K562 (cell line): Measurements from ENCODE around the gene PTOV1. TPM values are rescaled to one million over a fixed set of nuclear protein-coding genes. Genes with fewer than 3 reads are reported as not detected.

Source experiments
- ATAC-seq: fragments of 200-7000 bp; cut with Tn5 transposase; 3 replicates; pipeline ENCODE4 v1.9.1; 2020; ENCODE audit warnings: moderate library complexity
- Bru-seq: library from RNA; stranded (reverse); fragments of 400-500 nt; gene quantifications from one replicate; lab custom pipeline; 2021; lab: Mats Ljungman, UMichigan
- BruChase-seq, 2 experiments: library from RNA; stranded (reverse); fragments of 400-500 nt; gene quantifications; one replicate each; lab custom pipeline; 2021; lab: Mats Ljungman, UMichigan
- BruUV-seq: library from RNA; stranded (reverse); fragments of 400-500 nt; replicated peaks from 2 replicates; lab custom pipeline; 2021; lab: Mats Ljungman, UMichigan
- CTCF ChIA-PET: fragments of 300-600 bp; formaldehyde crosslinking; extraction: SDS; loops from one replicate; lab custom pipeline; 2021; ENCODE audit warnings: low intra/inter-chr PET ratio; lab: Yijun Ruan, JAX
- POLR2A ChIA-PET: fragments of 300-600, 350-650 bp; sonication (Branson Sonifier 250); formaldehyde crosslinking; extraction: SDS; loops from one replicate; lab custom pipeline; 2021; ENCODE audit warnings: antibody characterized with exemption, inconsistent platforms; lab: Yijun Ruan, JAX
- DNase-seq, 4 experiments: peaks; one replicate each; pipeline versions ENCODE4 v3.0.0 to v3.0.0-alpha.2; 2011 to 2018; ENCODE audit warnings: low spot score in 3 of 4, mixed read lengths in 3 of 4; ENCODE audit errors: extremely low read depth in 1 of 4
- FAIRE-seq: peaks from 2 replicates; lab custom pipeline; 2011; peaks lifted over from hg19 to GRCh38; lab: Jason Lieb, UNC
- H2AFZ ChIP-seq: 2 replicates; pipeline ENCODE4 v1.6.0; 2011; ENCODE audit warnings: low read depth, low read length, control low read depth, inconsistent platforms
- H3K27ac ChIP-seq: fragments of 200-600 bp; 3 replicates; pipeline ENCODE4 v1.8.0; 2011; ENCODE audit warnings: low read depth, mild to moderate bottlenecking, control low read depth, inconsistent platforms, low read length, moderate library complexity, mixed read lengths; ENCODE audit errors: extremely low read depth
- H3K27me3 ChIP-seq, 2 experiments: fragments of 300-600 bp in 1 of 2; 2 replicates in 1 of 2; 3 replicates in 1 of 2; pipeline versions ENCODE4 v1.6.0 to v1.8.0; 2011; ENCODE audit warnings: inconsistent platforms in 2 of 2, low read length in 2 of 2, mild to moderate bottlenecking in 1 of 2, mixed read lengths in 1 of 2, moderate library complexity in 1 of 2; ENCODE audit not compliant: control insufficient read depth in 2 of 2, insufficient read depth in 2 of 2
- H3K36me3 ChIP-seq: fragments of 300-600 bp; 3 replicates; pipeline ENCODE4 v1.8.0; 2011; ENCODE audit warnings: mild to moderate bottlenecking, low read length, inconsistent platforms; ENCODE audit not compliant: control insufficient read depth, insufficient read depth
- H3K4me1 ChIP-seq, 2 experiments: fragments of 200-600 bp in 1 of 2; replicated peaks in 1 of 2; 2 replicates in 1 of 2; 3 replicates in 1 of 2; pipeline versions ENCODE4 v1.5.1 to v1.8.0; 2011; ENCODE audit warnings: inconsistent platforms in 2 of 2, low read length in 2 of 2, mild to moderate bottlenecking in 1 of 2, mixed read lengths in 1 of 2, moderate library complexity in 1 of 2; ENCODE audit not compliant: control insufficient read depth in 2 of 2, insufficient read depth in 2 of 2
- H3K4me2 ChIP-seq: 2 replicates; pipeline ENCODE4 v1.6.1; 2011; ENCODE audit warnings: low read length, control low read depth, inconsistent platforms, mixed read lengths; ENCODE audit not compliant: insufficient read depth
- H3K4me3 ChIP-seq: fragments of 200-600 bp; sonication (generic), shearing (Covaris generic); 2 replicates; pipeline ENCODE4 v1.5.1; 2016; ENCODE audit warnings: control low read depth, inconsistent platforms
- H3K79me2 ChIP-seq: fragments of 200-600 bp; 3 replicates; pipeline ENCODE4 v1.8.0; 2011; ENCODE audit warnings: low read length, inconsistent platforms; ENCODE audit not compliant: control insufficient read depth, insufficient read depth
- H3K9ac ChIP-seq, 2 experiments: 2 replicates each; pipeline versions ENCODE4 v1.6.0 to v1.6.1; 2011; ENCODE audit warnings: low read depth in 2 of 2, low read length in 2 of 2, control low read depth in 1 of 2, inconsistent platforms in 1 of 2, mild to moderate bottlenecking in 1 of 2, mixed read lengths in 1 of 2; ENCODE audit not compliant: insufficient read depth in 1 of 2
- H3K9me1 ChIP-seq: one replicate; pipeline ENCODE4 v1.6.0; 2011; ENCODE audit warnings: inconsistent platforms, mild to moderate bottlenecking, low read length, moderate library complexity; ENCODE audit not compliant: control insufficient read depth, insufficient read depth
- H3K9me3 ChIP-seq: replicated peaks from 2 replicates; pipeline ENCODE4 v1.5.1; 2011; ENCODE audit warnings: low read depth, low read length, inconsistent platforms; ENCODE audit not compliant: control insufficient read depth, insufficient read depth
- H4K20me1 ChIP-seq: replicated peaks from 2 replicates; pipeline ENCODE4 v1.6.1; 2011; ENCODE audit warnings: low read length, inconsistent platforms, mixed read lengths; ENCODE audit not compliant: control insufficient read depth, insufficient read depth
- CC2D1A ChIP-seq: fragments of 450-650 bp; IDR thresholded peaks from 2 replicates; pipeline ENCODE4 v1.6.1; 2017; ENCODE audit warnings: mild to moderate bottlenecking
- JUND ChIP-seq, 2 experiments: IDR thresholded peaks; 2 replicates in 1 of 2; 3 replicates in 1 of 2; pipeline ENCODE4 v1.6.1; 2011; ENCODE audit warnings: borderline replicate concordance in 2 of 2, low read depth in 2 of 2, low read length in 2 of 2, improper control_type of control experiment in 1 of 2, missing biosample characterization in 1 of 2, missing genetic modification characterization in 1 of 2, missing genetic modification reagents in 1 of 2
- KAT8 ChIP-seq: fragments of 450-650 bp; IDR thresholded peaks from 2 replicates; pipeline ENCODE4 v1.6.1; 2016; ENCODE audit warnings: low read depth, mild to moderate bottlenecking
- KLF1 ChIP-seq: fragments of 450-650 bp; IDR thresholded peaks from 2 replicates; pipeline ENCODE4 v1.6.1; 2016; ENCODE audit warnings: missing genetic modification characterization, missing compliant biosample characterization
- ZBTB11 ChIP-seq, 3 experiments: fragments of 200-800 bp in 1 of 3; fragments of 250-450 bp in 1 of 3; fragments of 450-650 bp in 1 of 3; sonication (Bioruptor Pico) in 1 of 3; sonication (Bioruptor generic) in 1 of 3; formaldehyde crosslinking in 1 of 3; IDR thresholded peaks; 2 replicates each; pipeline versions ENCODE4 v1.6.1 to v1.8.0; 2016 to 2022; ENCODE audit warnings: mild to moderate bottlenecking in 2 of 3, missing genetic modification characterization in 2 of 3, missing compliant biosample characterization in 1 of 3, moderate library complexity in 1 of 3
- ZNF140 ChIP-seq: fragments of 250-450 bp; sonication (Bioruptor Pico); IDR thresholded peaks from 2 replicates; pipeline ENCODE4 v1.8.0; 2021; ENCODE audit warnings: moderate library complexity, mild to moderate bottlenecking, inconsistent platforms
- WGBS: fragments of 100-300 bp; shearing (Covaris generic); methylation state at CpG from one replicate; pipeline ENCODE4 v1.1.6; 2016; ENCODE audit warnings: low coverage, mixed read lengths; ENCODE audit not compliant: insufficient coverage; ENCODE audit errors: missing lambda C conversion rate; 5-methylcytosine and 5-hydroxymethylcytosine counted together
- in situ Hi-C: fragments of 300-500 bp; cut with MboI; formaldehyde crosslinking; loops from 4 replicates; pipeline ENCODE4 v1.15.0; 2018; ENCODE audit warnings: inconsistent platforms, mixed read lengths
- intact Hi-C: fragments of 100-400 bp; cut with micrococcal nuclease; formaldehyde crosslinking; loops from 2 replicates; pipeline ENCODE4 v1.14.2; 2022
- long read RNA-seq, 3 experiments: library from polyadenylated mRNA in 2 of 3; library from RNA in 1 of 3; unstranded in 2 of 3; stranded (forward) in 1 of 3; transcript quantifications; one replicate each; pipeline ENCODE4 v2.0.0, GENCODE V29; 2019 to 2022
- polyA minus RNA-seq, 3 experiments: library from RNA; depleted of rRNA, polyadenylated mRNA; stranded (reverse); fragments of >200 nt; gene quantifications; 2 replicates each; pipeline ENCODE4 v1.2.3, GENCODE V29; 2011
- polyA plus RNA-seq, 8 experiments: library from polyadenylated mRNA; depleted of rRNA in 4 of 8; stranded (reverse) in 5 of 8; unstranded in 3 of 8; fragments of >200 nt; fragmentation: Nextera tagmentation in 2 of 8; fragmentation: Illumina TruSeq in 1 of 8; extraction: Ambion mirVana in 2 of 8; extraction: Trizol in 1 of 8; gene quantifications; 2 replicates each; pipeline versions ENCODE4 v1.2.1 to v1.2.3, GENCODE V29; 2011 to 2014; ENCODE audit warnings: inconsistent platforms in 1 of 8, missing spikeins in 1 of 8
- total RNA-seq, 7 experiments: library from RNA; depleted of rRNA in 6 of 7; stranded (reverse); fragments of >200 nt in 6 of 7; fragmentation: Illumina TruSeq in 2 of 7; extraction: Trizol in 2 of 7; gene quantifications; 2 replicates each; pipeline versions ENCODE4 v1.2.1 to v1.2.3, GENCODE V29; 2011 to 2021; ENCODE audit warnings: low replicate concordance in 1 of 7
- TF ChIP-seq, protein P1 (sequence below), 2 experiments: fragments of 450-650 bp; IDR thresholded peaks; 2 replicates each; pipeline ENCODE4 v1.6.1; 2016

PTOV1 gene
- 128 and 364 TPM in 2 replicates for total RNA-seq (2011; cell fraction: chromatin; rRNA removed; ENCODE audit: low replicate concordance)
- 274 and 281 TPM in 2 replicates for total RNA-seq (2011; cell fraction: nucleolus; rRNA removed)
- 195 and 218 TPM in 2 replicates for total RNA-seq (2011; cell fraction: nucleoplasm; rRNA removed)
- total RNA-seq (2014; rRNA removed) (61.3 and 79.5 TPM in 2 replicates), total RNA-seq (2014; rRNA removed; fragmentation: Illumina TruSeq; extraction: Trizol) (14.0 and 23.3 TPM in 2 replicates), total RNA-seq (2015; rRNA removed; fragmentation: Illumina TruSeq; extraction: Trizol) (43.5 and 44.6 TPM in 2 replicates), total RNA-seq (2021) (156 and 169 TPM in 2 replicates), polyA plus RNA-seq (2011; rRNA removed) (33.0 and 58.6 TPM in 2 replicates), polyA plus RNA-seq (2014; fragmentation: Illumina TruSeq; extraction: Trizol) (61.7 and 81.3 TPM in 2 replicates), polyA plus RNA-seq (2014; fragmentation: Nextera tagmentation; extraction: Ambion mirVana) (1 to 10 TPM; 4.9 to 9.3 TPM), polyA plus RNA-seq (2014; rRNA removed) (68.1 and 75.0 TPM in 2 replicates), polyA minus RNA-seq (2011; rRNA and poly(A)+ RNA removed) (22.8 and 25.3 TPM in 2 replicates), Bru-seq, nascent RNA (percentile 78 among the genes with signal in this experiment), BruChase-seq, experiment 1, labeled RNA remaining after a 2-hour chase (percentile 73 among the genes with signal in this experiment), BruChase-seq, experiment 2, labeled RNA remaining after a 6-hour chase (percentile 83 among the genes with signal in this experiment)
- 39.8 and 67.6 TPM in 2 replicates for polyA plus RNA-seq (2011; cell fraction: cytosol; rRNA removed)
- polyA plus RNA-seq (2011; cell fraction: nucleus; rRNA removed), result 302 and 359 TPM in 2 replicates
- polyA plus RNA-seq (2012), result 104 and 153 TPM in 2 replicates
- 60.9 and 84.8 TPM in 2 replicates for polyA minus RNA-seq (2011; cell fraction: cytosol; rRNA and poly(A)+ RNA removed)
- polyA minus RNA-seq (2011; cell fraction: nucleus; rRNA and poly(A)+ RNA removed), result 81.6 and 99.6 TPM in 2 replicates
- long read RNA-seq, experiment 1, transcript PTOV1-209 (8 exons, 1,716 nt), result minor isoform, 10 of 263 reads
- long read RNA-seq, experiment 1, transcript PTOV1-212 (13 exons, 1,577 nt), result major isoform, 97 of 263 reads
- long read RNA-seq, experiment 1, transcript PTOV1-220 (13 exons, 1,587 nt), result minor isoform, 16 of 263 reads
- long read RNA-seq, experiment 1, transcript PTOV1-208 (2 exons, 327 nt), result minor isoform, 16 of 263 reads
- long read RNA-seq, experiment 1, partial matches to known transcripts, result 74 of 263 reads
- long read RNA-seq, experiment 1, other reads (novel, unspliced or antisense), result 49 of 263 reads
- long read RNA-seq, experiment 2, transcript PTOV1-212 (13 exons, 1,577 nt), result major isoform, 100 of 183 reads
- long read RNA-seq, experiment 2, transcript PTOV1-220 (13 exons, 1,587 nt), result minor isoform, 12 of 183 reads
- long read RNA-seq, experiment 2, partial matches to known transcripts, result 15 of 183 reads
- long read RNA-seq, experiment 2, other reads (novel, unspliced or antisense), result 51 of 183 reads
- long read RNA-seq, experiment 3, transcript PTOV1-220 (13 exons, 1,587 nt), result minor isoform, 5 of 164 reads
- long read RNA-seq, experiment 3, transcript PTOV1-212 (13 exons, 1,577 nt), result major isoform, 40 of 164 reads
- long read RNA-seq, experiment 3, partial matches to known transcripts, result 103 of 164 reads
- long read RNA-seq, experiment 3, other reads (novel, unspliced or antisense), result 13 of 164 reads

DNA sequence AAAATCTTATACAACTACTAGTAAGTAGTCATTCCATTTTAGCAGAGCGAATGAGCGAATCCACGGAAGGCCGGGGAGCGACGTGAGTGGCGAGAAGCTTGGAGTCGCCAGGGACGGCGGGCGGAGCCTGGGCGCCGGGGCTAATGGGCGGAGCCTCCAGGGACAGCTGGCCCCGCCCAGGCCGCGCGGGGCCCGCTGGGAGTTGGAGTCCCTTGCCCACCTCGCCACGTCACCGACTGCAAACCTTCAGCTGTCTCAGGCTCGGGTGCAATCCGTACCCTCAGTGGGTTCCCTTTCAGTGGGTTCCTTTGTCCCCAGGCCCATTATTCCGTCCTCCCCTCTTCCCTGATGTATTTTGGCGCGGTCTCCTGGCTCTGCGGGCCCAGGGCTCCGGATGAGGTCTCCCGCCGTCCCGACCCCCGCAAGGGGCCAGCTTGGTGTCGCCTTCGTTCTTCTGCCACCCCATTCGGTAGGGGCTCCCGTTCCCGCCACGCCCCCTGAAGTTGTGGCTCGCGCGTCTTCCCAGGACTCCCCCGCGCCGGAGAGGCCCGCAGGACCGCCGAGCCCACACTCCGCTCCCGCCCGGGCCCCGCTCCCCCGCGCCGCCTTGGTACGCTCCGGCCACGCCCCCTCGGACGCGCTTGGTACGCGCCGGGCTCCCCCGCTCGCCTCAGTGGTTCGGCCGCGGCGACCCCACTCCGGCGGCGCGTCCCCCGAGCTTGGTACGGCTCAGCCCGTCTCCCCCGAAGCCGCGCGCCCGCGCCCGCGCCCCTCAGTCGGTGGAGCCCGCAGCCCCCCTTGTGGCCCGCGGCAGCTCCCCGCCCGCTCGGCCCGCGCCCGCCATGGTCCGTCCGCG is at the start of gene PTOV1:
TSS of gene PTOV1 (plus strand) at position 673 of the 856 bp plus-strand sequence.
- H3K9me3 ChIP-seq, result 0 out of 2 replicates have a peak, but pooled peaks cover 6% of the 10 kb centered on the region
- WGBS, result 0% methylated on average over 47 of the region's 98 CpGs
- POLR2A ChIA-PET, result interaction anchor here (0.7 to 2.0 kb wide), 21 partner anchors 8 to 175 kb away, joined by 3 to 18 read pairs (median 5); partner anchors contain the start of genes FUZ and PRMT1
- H3K4me3 ChIP-seq, result peak within 1 kb of the TSS; percentile 87
- peaks cover 33% of the 10 kb centered on the region for H3K36me3 ChIP-seq
- intact Hi-C loops, result no loop called here
- no TSS peak for BruUV-seq
- peak; percentile 83 for FAIRE-seq
- DNase-seq, result peak; percentile 96 to 97 (median 97)
- H3K79me2 ChIP-seq, result peaks cover 54% of the 10 kb centered on the region
- peak within 1 kb of the TSS; percentile 97 to 99 for H3K9ac ChIP-seq
- CTCF ChIA-PET, result no interaction called here
- H3K27ac ChIP-seq, result peak within 1 kb of the TSS; percentile 100
- H4K20me1 ChIP-seq, result peaks cover 11% of the 10 kb centered on the region
- in situ Hi-C loops, result no loop called here
- H2AFZ ChIP-seq, result peak within 1 kb of the TSS; percentile 97
- no peaks in the 10 kb centered on the region for H3K27me3 ChIP-seq
- peaks cover 39 to 64% of the 10 kb centered on the region in 2 experiments for H3K4me1 ChIP-seq
- H3K4me2 ChIP-seq, result peak within 1 kb of the TSS; percentile 92
- H3K9me1 ChIP-seq, result peaks cover 11% of the 10 kb centered on the region
- peak; percentile 91 for ATAC-seq
- TF ChIP-seq ZNF140, result no peak
- TF ChIP-seq JUND (IDR thresholded peaks at IDR 0.05; ENCODE audit: borderline replicate concordance, low read depth, low read length), result peak; percentile 95
- TF ChIP-seq JUND (tag; IDR thresholded peaks at IDR 0.05; ENCODE audit: borderline replicate concordance, low read depth, low read length), result peak; percentile 15; the same call in 1 of the 3 replicates
- TF ChIP-seq, protein P1, sequence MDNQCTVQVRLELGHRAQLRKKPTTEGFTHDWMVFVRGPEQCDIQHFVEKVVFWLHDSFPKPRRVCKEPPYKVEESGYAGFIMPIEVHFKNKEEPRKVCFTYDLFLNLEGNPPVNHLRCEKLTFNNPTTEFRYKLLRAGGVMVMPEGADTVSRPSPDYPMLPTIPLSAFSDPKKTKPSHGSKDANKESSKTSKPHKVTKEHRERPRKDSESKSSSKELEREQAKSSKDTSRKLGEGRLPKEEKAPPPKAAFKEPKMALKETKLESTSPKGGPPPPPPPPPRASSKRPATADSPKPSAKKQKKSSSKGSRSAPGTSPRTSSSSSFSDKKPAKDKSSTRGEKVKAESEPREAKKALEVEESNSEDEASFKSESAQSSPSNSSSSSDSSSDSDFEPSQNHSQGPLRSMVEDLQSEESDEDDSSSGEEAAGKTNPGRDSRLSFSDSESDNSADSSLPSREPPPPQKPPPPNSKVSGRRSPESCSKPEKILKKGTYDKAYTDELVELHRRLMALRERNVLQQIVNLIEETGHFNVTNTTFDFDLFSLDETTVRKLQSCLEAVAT (IDR thresholded peaks at IDR 0.05), result peak in 1 of 2 experiments; percentile 40; a peak in 1 of 4 replicates
- no peak for TF ChIP-seq KLF1 (tag)
- no peak for TF ChIP-seq KAT8
- TF ChIP-seq ZBTB11 (CRISPR knock-in tag; IDR thresholded peaks at IDR 0.05), result peak in 1 of 3 experiments; percentile 66; a peak in 2 of 6 replicates
- no peak for TF ChIP-seq CC2D1A
